NB4 (cell line): ENCODE measurements around the gene TAS2R14.

ENCODE experiments used
- DNase-seq: peaks from one replicate; pipeline ENCODE4 v3.0.0; 2010; ENCODE audit warnings: low read depth
- H3K4me3 ChIP-seq: one replicate; pipeline ENCODE4 v1.5.1; 2011; ENCODE audit warnings: mild to moderate bottlenecking, low read depth, low read length, moderate library complexity
- CTCF ChIP-seq: IDR thresholded peaks from one replicate; pipeline ENCODE4 v1.5.1; 2012; ENCODE audit warnings: low read depth, low read length
- MYC ChIP-seq: IDR thresholded peaks from 2 replicates; pipeline ENCODE4 v1.6.1; 2011; ENCODE audit warnings: low read depth, low read length
- POLR2A ChIP-seq: IDR thresholded peaks from 2 replicates; pipeline ENCODE4 v1.6.1; 2011; ENCODE audit warnings: mild to moderate bottlenecking; ENCODE audit not compliant: insufficient read length; ENCODE audit errors: extremely low read depth
- TF ChIP-seq, protein P1 (sequence below): IDR thresholded peaks from 2 replicates; pipeline ENCODE4 v1.6.1; 2011; ENCODE audit warnings: low read depth, low read length

The TAS2R14 gene

GRCh38 chr12:10889226-10889625 is 49.8 kb downstream of the TAS2R14 start:
- H3K4me3 ChIP-seq, result no peak overlapping the region
- no peak for TF ChIP-seq MYC
- TF ChIP-seq, protein P1, sequence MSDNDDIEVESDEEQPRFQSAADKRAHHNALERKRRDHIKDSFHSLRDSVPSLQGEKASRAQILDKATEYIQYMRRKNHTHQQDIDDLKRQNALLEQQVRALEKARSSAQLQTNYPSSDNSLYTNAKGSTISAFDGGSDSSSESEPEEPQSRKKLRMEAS, result no peak
- TF ChIP-seq POLR2A, result no peak
- no peak for TF ChIP-seq CTCF
- DNase-seq, result no peak
